Tibial nerve (tissue), 4 donors: ENCODE measurements around the gene SSC4D.

Source experiments
- CTCF ChIP-seq, 5 experiments: fragments of 200-600 bp in 3 of 5; fragments of 450-650 bp in 2 of 5; sonication (generic) in 3 of 5; IDR thresholded peaks; one replicate each; pipeline ENCODE4 v1.5.1; 2016 to 2019; ENCODE audit warnings: antibody characterized with exemption in 5 of 5, mild to moderate bottlenecking in 3 of 5, moderate library complexity in 2 of 5
- EP300 ChIP-seq, 2 donors: sonication (generic); formaldehyde crosslinking; IDR thresholded peaks; one replicate each; pipeline ENCODE4 v1.6.1; 2017; ENCODE audit warnings: antibody characterized with exemption in 2 of 2, mild to moderate bottlenecking in 1 of 2
- POLR2A ChIP-seq, 2 donors: fragments of 450-650 bp; IDR thresholded peaks; one replicate each; pipeline ENCODE4 v1.6.1; 2017; ENCODE audit warnings: antibody characterized with exemption in 2 of 2, mild to moderate bottlenecking in 2 of 2, moderate library complexity in 2 of 2

- TF ChIP-seq CTCF (IDR thresholded peaks at IDR 0.05) (no peak), POLR2A (IDR thresholded peaks at IDR 0.05) (no peak), EP300 (IDR thresholded peaks at IDR 0.05) (no peak)
Measured at GRCh38 chr7:76347710-76348109, 61.8 kb downstream of the SSC4D start.
